Breast epithelium (tissue), 3 donors: ENCODE measurements around the gene PLPP7.

ENCODE experiments used
- POLR2A ChIP-seq: fragments of 450-650 bp; IDR thresholded peaks from one replicate; pipeline ENCODE4 v1.6.1; 2016; ENCODE audit warnings: antibody characterized with exemption, mild to moderate bottlenecking, moderate library complexity
- POLR2AphosphoS5 ChIP-seq, 3 donors: sonication (generic); formaldehyde crosslinking; IDR thresholded peaks; one replicate each; pipeline ENCODE4 v1.6.1; 2017; ENCODE audit warnings: antibody characterized with exemption in 3 of 3
- TF ChIP-seq, protein P1 (sequence below), 3 donors: fragments of 450-650 bp; IDR thresholded peaks; one replicate each; pipeline ENCODE4 v1.5.1; 2016 to 2017; ENCODE audit warnings: antibody characterized with exemption in 3 of 3, mild to moderate bottlenecking in 3 of 3, moderate library complexity in 3 of 3

DNA sequence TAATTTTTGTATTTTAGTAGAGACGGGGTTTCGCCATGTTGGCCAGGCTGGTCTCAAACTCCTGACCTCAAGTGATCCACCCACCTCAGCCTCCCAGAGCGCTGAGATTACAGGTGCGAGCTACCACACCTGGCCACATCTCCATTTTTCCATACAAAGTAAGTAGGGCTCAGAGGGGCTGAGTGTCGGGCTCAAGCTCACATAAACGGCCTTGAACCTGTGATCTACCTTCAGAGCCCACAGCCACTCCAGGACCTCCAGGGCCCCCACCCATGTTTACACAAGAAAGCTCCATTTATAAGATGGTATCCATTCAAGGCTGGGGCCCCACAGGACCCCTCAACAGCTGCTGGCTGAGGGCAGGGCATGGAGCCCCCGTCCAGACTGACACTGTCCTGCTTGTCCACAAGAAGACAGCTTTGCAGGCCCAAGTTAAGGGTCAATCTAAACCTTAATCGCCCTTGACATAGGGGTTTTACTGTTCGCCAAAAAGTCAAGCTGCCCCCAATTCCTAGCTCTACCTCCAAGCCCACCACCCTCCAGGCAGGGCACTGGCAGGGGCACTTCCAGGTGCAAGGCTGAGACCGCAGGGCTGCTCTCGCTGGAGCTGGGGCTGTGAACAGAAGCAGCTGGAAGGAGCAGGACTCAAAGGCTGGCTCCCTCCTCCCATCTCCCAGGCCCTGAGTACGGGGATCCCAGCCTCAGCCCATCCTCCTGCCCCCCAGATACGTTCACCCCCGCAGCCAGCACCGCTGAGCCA lies 32.1 kb upstream of the PLPP7 start:
- TF ChIP-seq, protein P1, sequence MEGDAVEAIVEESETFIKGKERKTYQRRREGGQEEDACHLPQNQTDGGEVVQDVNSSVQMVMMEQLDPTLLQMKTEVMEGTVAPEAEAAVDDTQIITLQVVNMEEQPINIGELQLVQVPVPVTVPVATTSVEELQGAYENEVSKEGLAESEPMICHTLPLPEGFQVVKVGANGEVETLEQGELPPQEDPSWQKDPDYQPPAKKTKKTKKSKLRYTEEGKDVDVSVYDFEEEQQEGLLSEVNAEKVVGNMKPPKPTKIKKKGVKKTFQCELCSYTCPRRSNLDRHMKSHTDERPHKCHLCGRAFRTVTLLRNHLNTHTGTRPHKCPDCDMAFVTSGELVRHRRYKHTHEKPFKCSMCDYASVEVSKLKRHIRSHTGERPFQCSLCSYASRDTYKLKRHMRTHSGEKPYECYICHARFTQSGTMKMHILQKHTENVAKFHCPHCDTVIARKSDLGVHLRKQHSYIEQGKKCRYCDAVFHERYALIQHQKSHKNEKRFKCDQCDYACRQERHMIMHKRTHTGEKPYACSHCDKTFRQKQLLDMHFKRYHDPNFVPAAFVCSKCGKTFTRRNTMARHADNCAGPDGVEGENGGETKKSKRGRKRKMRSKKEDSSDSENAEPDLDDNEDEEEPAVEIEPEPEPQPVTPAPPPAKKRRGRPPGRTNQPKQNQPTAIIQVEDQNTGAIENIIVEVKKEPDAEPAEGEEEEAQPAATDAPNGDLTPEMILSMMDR (IDR thresholded peaks at IDR 0.05): no peak
- TF ChIP-seq POLR2AphosphoS5 (IDR thresholded peaks at IDR 0.05): no peak
- no peak for TF ChIP-seq POLR2A
